Pulmonary artery endothelial cell (primary cell): ENCODE data around the gene EMILIN2. TPM values are rescaled to one million over a fixed set of nuclear protein-coding genes. Genes with fewer than 3 reads are reported as not detected.

Experiments used
- DNase-seq: peaks from one replicate; pipeline ENCODE4 v3.0.0-alpha.2; 2011; ENCODE audit warnings: low read depth, low spot score
- total RNA-seq: library from RNA; depleted of rRNA; stranded (reverse); fragments of >200 nt; gene quantifications from 2 replicates; pipeline ENCODE4 v1.2.3, GENCODE V29; 2014

EMILIN2 gene
- total RNA-seq, 1 donor from 2014 or later = 8.2 TPM

- no peak for DNase-seq
These were observed 51.4 kb downstream of the EMILIN2 start for GRCh38 chr18:2898186-2898640.

GRCh38 chr18:2900684-2901422 lies 54.0 kb downstream of the EMILIN2 start:
- DNase-seq = no peak

GRCh38 chr18:2901423-2901985 lies 54.7 kb downstream of the EMILIN2 start:
- no peak for DNase-seq

- no peak for DNase-seq
These were observed 55.5 kb downstream of the EMILIN2 start for GRCh38 chr18:2902327-2902726.

GRCh38 chr18:2903006-2903405 lies 56.2 kb downstream of the EMILIN2 start:
- DNase-seq = no peak

- DNase-seq = no peak
These were observed 59.3 kb downstream of the EMILIN2 start for GRCh38 chr18:2905854-2906703.

GRCh38 chr18:2906704-2907549 lies 60.1 kb downstream of the EMILIN2 start:
- DNase-seq = no peak

GRCh38 chr18:2907550-2908135 lies 60.8 kb downstream of the EMILIN2 start:
- DNase-seq = no peak

GRCh38 chr18:2908166-2908945 lies 61.5 kb downstream of the EMILIN2 start:
- no peak for DNase-seq

- DNase-seq = no peak
These were observed 62.1 kb downstream of the EMILIN2 start for GRCh38 chr18:2908946-2909335.

GRCh38 chr18:2909431-2910140 lies 62.8 kb downstream of the EMILIN2 start:
- DNase-seq = no peak

- DNase-seq = no peak
These were observed 63.5 kb downstream of the EMILIN2 start for GRCh38 chr18:2910261-2910660.

GRCh38 chr18:2910751-2911425 lies 64.1 kb downstream of the EMILIN2 start:
- no peak for DNase-seq

GRCh38 chr18:2911533-2911932 lies 64.7 kb downstream of the EMILIN2 start:
- no peak for DNase-seq

GRCh38 chr18:2912357-2913299 lies 65.8 kb downstream of the EMILIN2 start:
- no peak for DNase-seq

GRCh38 chr18:2913398-2914005 lies 66.7 kb downstream of the EMILIN2 start:
- no peak for DNase-seq

GRCh38 chr18:2914185-2914880 lies 67.5 kb downstream of the EMILIN2 start:
- DNase-seq = no peak
